ENCODE measurements around the gene CDK6.

The CDK6 gene

GRCh38 chr7:92634924-92635519, 201.4 kb downstream of the CDK6 start:
- H3K36me3 ChIP-seq (ENCODE audit: insufficient read depth, low read length) = no peaks in the 10 kb centered on the region
- no peak overlapping the region for H3K27ac ChIP-seq (ENCODE audit: low read depth, low read length, poor library complexity, severe bottlenecking)
- no peak overlapping the region for H3K4me3 ChIP-seq (ENCODE audit: low read depth, low read length, poor library complexity, severe bottlenecking)
- no peak overlapping the region for H2AFZ ChIP-seq (ENCODE audit: low read length)
- H3K9me3 ChIP-seq (ENCODE audit: low read length) = no peaks in the 10 kb centered on the region
- TF ChIP-seq CTCF (IDR thresholded peaks at IDR 0.05; ENCODE audit: low read length) (no peak), EZH2 (IDR thresholded peaks at IDR 0.05; ENCODE audit: borderline replicate concordance, low read length) (no peak)
- H3K4me1 ChIP-seq (ENCODE audit: insufficient read depth, low read length, severe bottlenecking) = peaks cover 7% of the 10 kb centered on the region
- no peaks in the 10 kb centered on the region for H4K20me1 ChIP-seq (ENCODE audit: insufficient read depth, low read length)
- no peak overlapping the region for H3K9ac ChIP-seq (ENCODE audit: low read length)
- no peaks in the 10 kb centered on the region for H3K9me2 ChIP-seq (ENCODE audit: low read depth, low read length)
- H3K27me3 ChIP-seq (ENCODE audit: insufficient read depth, low read length) = no peaks in the 10 kb centered on the region
- H3F3A ChIP-seq (ENCODE audit: insufficient read depth, low read length) = no peaks in the 10 kb centered on the region
- H3K4me2 ChIP-seq (ENCODE audit: low read length) = no peak overlapping the region
- H3K79me2 ChIP-seq (ENCODE audit: insufficient read depth, low read length) = no peaks in the 10 kb centered on the region

- Histone ChIP-seq H3K9me2 (ENCODE audit: low read depth, low read length) (no peaks in the 10 kb centered on the region), H3K4me1 (ENCODE audit: insufficient read depth, low read length, severe bottlenecking) (peaks cover 7% of the 10 kb centered on the region), H3K4me2 (ENCODE audit: low read length) (no peak overlapping the region), H2AFZ (ENCODE audit: low read length) (no peak overlapping the region), H3K36me3 (ENCODE audit: insufficient read depth, low read length) (no peaks in the 10 kb centered on the region), H3K9me3 (ENCODE audit: low read length) (no peaks in the 10 kb centered on the region), H3K27me3 (ENCODE audit: insufficient read depth, low read length) (no peaks in the 10 kb centered on the region), H3K79me2 (ENCODE audit: insufficient read depth, low read length) (no peaks in the 10 kb centered on the region), H3K9ac (ENCODE audit: low read length) (no peak overlapping the region), H3F3A (ENCODE audit: insufficient read depth, low read length) (no peaks in the 10 kb centered on the region), H4K20me1 (ENCODE audit: insufficient read depth, low read length) (no peaks in the 10 kb centered on the region), H3K27ac (ENCODE audit: low read depth, low read length, poor library complexity, severe bottlenecking) (no peak overlapping the region), H3K4me3 (ENCODE audit: low read depth, low read length, poor library complexity, severe bottlenecking) (no peak overlapping the region)
- TF ChIP-seq EZH2 (IDR thresholded peaks at IDR 0.05; ENCODE audit: borderline replicate concordance, low read length) = no peak
Measured at GRCh38 chr7:92634205-92634604, 202.2 kb downstream of the CDK6 start.

- Histone ChIP-seq H3K4me3 (ENCODE audit: low read depth, low read length, poor library complexity, severe bottlenecking) (no peak overlapping the region), H3K79me2 (ENCODE audit: insufficient read depth, low read length) (no peaks in the 10 kb centered on the region), H3K36me3 (ENCODE audit: insufficient read depth, low read length) (peaks cover 5% of the 10 kb centered on the region; the same call in 1 of the 2 replicates), H3F3A (ENCODE audit: insufficient read depth, low read length) (no peaks in the 10 kb centered on the region), H3K27me3 (ENCODE audit: insufficient read depth, low read length) (no peaks in the 10 kb centered on the region), H4K20me1 (ENCODE audit: insufficient read depth, low read length) (no peaks in the 10 kb centered on the region), H3K4me2 (ENCODE audit: low read length) (no peak overlapping the region), H3K9me2 (ENCODE audit: low read depth, low read length) (no peaks in the 10 kb centered on the region), H3K9ac (ENCODE audit: low read length) (no peak overlapping the region), H3K27ac (ENCODE audit: low read depth, low read length, poor library complexity, severe bottlenecking) (no peak overlapping the region), H3K4me1 (ENCODE audit: insufficient read depth, low read length, severe bottlenecking) (peaks cover 7% of the 10 kb centered on the region), H3K9me3 (ENCODE audit: low read length) (no peaks in the 10 kb centered on the region), H2AFZ (ENCODE audit: low read length) (no peak overlapping the region)
- TF ChIP-seq CTCF (IDR thresholded peaks at IDR 0.05; ENCODE audit: low read length) (no peak), EZH2 (IDR thresholded peaks at IDR 0.05; ENCODE audit: borderline replicate concordance, low read length) (no peak)
Measured at GRCh38 chr7:92633211-92633906, 203.0 kb downstream of the CDK6 start.

Data from OCI-LY1 (cell line).